Endometrial microvascular endothelial cells (primary cell): ENCODE data around the gene GPR107. TPM values are rescaled to one million over a fixed set of nuclear protein-coding genes. Genes with fewer than 3 reads are reported as not detected.

Experiments used
- in situ Hi-C: cut with HindIII; loops from 2 replicates; pipeline ENCODE4 v1.10.0; 2017; ENCODE audit warnings: low sequenced_read_pairs, low pct_unique_long_range_greater_than_20kb; ENCODE audit errors: inconsistent ontology term
- total RNA-seq: library from RNA; depleted of rRNA; stranded (reverse); fragments of >200 nt; gene quantifications from one replicate; pipeline ENCODE4 v1.2.3, GENCODE V29; 2015; ENCODE audit errors: inconsistent ontology term

GPR107 gene
- total RNA-seq, 1 donor from 2014 or later, result 21.6 TPM

DNA sequence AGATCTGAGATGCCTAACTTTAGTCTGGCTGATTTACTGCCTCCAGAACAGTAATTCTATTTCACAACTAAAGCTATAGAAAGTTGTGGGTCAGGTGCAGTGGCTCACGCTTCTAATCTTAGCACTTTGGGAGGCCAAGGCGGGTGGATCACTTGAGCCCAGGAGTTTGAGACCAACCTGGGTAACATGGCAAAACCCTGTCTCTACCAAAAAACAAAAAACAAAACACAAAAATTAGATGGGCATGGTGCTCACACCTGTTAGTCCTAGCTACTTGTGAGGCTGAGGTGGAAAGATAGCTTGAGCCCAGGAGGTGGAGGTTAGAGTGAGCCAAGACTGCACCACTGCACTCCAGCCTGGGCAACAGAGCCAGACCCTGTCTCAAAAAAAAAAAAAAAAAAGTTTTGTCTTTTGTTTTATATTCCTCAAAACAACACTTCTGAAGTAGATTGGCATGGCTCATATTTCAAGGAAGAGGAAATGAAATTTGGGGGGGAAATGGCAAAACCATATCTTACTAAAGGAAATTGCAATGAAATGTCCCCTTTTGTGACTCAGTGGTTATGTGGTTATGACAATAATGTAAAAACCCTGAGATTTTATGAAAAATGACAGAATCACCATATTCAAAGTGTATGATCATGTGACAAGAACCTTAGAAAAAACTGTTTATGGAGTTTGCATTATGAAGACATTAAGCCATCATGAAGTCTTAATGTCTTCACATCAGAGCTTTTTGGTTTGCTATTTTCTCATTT, 26.9 kb upstream of the GPR107 start:
- in situ Hi-C loops, result no loop called here

- in situ Hi-C loops, result no loop called here
Observed at GRCh38 chr9:130027533-130028365, 26.0 kb upstream of the GPR107 start.

GRCh38 chr9:130028493-130029222, 25.0 kb upstream of the GPR107 start:
- in situ Hi-C loops, result no loop called here

DNA sequence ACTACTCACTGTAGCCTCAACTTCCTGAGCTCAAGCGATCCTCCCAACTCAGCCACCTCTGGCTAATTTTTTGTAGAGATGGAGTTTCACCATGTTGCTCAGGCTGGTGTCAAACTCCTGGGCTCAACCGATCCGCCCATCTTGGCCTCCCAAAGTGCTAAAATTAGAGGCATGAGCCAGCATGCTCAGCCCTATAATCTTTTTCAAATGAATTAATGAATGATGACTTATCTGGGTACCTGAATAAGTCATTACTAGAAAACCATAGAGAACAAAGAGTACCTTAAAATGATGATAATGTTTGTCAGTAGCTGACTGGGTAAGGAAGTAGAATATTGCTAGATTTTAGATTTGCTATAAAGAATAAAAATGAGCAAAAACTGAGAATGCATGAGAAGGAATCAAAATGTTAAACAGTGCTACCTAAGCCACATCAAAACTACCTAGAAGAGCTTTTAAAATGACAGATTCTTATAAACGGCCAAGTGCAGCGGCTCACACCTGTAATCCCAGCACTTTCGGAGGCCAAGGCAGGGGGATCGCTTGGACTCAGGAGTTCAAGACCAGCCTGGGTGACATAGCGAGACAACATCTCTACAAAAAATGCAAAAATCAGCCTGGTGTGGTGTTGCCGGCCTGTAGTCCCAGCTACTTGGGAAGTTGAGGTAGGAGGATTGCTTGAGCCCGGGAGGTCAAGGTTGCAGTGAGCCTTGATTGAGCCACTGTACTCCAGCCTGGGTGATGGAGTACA, 24.3 kb upstream of the GPR107 start:
- in situ Hi-C loops, result no loop called here

DNA sequence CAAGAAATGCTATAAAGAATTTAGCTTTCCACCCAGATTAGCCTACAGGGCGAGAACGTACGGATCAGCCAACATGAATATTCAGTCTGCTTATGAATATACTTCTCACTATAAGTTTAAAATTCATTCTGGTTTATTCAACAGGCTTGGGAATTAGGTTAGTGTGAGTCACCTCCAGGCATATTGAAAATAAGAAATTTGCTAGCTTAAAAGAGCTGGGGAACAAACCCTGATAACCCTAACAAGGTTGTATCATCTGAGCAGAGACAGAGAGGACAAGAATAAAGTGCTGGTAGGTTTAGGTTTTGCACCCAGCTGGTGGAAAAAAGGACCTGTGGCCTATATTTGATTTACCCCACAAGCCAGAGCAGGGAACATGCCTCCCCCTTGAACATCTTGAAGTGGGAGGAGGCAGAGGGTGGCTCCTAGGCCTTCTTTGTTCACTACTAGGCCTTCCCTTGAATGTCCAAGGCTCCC, 23.0 kb upstream of the GPR107 start:
- in situ Hi-C loops, result no loop called here

- in situ Hi-C loops, result no loop called here
Observed at GRCh38 chr9:130034570-130034969, 19.1 kb upstream of the GPR107 start.

DNA sequence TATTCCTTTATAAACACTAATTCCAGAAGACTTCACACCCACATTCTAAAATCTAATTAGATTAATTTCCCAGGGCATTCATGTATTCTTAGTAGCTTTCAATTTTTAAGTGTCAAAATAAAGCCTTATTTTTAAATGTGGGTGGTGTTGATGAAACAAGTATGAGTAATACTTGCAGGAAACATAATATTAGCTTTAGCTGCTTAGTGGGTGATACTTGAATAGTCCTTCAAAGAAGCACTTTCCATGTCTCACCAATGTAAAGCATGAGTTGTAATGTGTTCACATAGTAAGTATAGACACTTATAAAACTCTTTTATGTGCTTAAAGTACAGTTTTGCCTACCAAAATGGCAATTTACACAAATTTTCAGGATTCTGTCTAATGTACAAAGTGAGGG, 17.6 kb upstream of the GPR107 start:
- in situ Hi-C loops, result no loop called here

GRCh38 chr9:130039528-130040147, 14.1 kb upstream of the GPR107 start:
- in situ Hi-C loops, result no loop called here

DNA sequence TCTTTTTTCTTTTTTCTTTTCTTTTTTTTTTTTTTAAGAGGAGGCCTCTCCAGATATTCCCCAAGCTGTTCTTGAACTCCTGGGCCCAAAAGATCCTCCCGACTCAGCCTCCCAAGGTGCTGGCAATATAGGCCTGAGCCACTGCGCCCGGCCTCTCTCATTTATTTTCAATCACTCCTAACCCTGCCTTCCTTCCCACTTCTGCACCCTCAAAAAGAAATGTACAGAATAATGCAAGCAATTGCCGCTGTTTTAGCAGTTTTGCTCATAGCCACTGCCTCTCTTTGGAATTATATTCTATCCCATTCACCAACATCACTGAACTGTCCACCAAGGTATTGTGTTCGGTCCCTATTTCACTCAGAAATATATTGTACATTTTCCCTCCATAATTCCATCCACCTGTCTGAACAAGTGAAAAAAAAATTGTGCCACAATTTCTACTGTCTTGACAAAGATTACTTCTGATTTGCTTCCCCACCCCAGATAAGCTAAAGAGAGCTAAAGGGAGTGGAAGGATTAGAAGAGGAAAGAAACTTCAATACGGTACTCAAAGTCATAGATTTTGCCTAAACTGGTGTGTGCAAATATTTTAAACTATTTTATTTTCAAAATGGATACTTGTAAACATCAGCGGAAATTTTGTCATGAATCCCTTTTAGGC, 12.6 kb upstream of the GPR107 start:
- in situ Hi-C loops, result no loop called here

- in situ Hi-C loops, result no loop called here
Observed at GRCh38 chr9:130041648-130042405, 11.9 kb upstream of the GPR107 start.

DNA sequence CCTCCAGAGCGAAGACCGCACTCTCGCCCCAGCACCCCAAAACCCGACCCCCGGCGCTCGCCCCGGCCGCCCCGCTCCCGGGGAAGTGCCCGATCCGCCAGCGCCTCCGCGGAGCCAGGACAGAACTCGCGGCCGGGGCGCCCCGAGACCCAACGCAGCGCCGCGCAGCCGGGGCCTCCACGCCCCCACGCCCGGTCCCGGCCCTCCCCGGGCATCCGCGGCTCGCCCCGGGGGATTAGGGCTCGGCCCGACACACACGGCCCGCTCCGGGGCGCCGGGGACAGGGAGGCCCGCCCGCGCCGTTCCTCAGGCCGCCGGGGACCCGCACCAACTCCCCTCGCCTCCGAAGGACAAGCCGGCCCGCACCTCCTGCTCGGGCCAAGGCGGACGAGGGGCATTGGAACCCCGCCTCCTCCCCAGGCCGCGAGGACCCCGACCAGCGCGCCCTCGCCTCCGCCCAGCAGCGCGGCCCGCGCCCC, 11.3 kb upstream of the GPR107 start:
- in situ Hi-C loops, result no loop called here

DNA sequence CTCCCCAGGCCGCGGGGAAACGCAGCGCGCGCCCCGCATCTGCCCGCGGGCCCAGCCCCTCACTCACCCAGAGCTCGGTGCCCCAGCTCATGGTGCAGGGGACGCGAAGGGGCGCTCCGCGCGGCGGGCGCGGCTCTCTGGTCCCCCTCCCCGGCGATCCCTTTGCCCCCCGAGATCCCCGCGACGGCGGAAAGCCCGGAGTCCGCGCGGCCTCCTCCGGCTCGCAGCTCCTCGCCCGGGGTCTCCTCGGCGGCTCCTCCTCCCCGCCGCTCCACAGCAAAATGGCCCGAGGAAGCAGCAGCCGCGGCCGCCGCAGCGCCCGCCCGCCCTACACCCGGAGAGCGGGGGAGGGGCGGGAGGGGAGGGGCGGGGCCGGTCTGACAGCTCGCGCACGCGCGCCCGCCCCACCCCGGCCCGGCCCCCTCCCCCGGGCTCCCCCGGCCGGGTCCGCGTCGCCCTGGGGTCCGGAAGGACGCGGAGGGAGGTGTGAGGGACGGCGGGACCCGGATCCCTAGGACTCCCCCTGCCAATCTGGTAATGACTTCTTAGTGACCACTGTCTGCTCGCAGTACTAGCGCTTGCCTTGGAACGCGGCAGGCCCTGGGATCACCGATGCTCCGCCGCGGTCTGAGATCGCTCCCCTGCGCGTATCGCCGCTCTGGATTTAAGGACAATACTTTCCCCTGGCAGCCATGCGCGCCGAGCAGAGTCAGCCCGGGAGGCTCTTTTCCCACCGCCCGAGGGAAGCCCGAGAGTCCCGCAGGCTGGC, 10.6 kb upstream of the GPR107 start, which contains the start of gene FNBP1:
FNBP1 (minus strand) TSS at position 305 of the 769 bp plus-strand sequence; CDS start at position 91, 214 bp downstream.
- in situ Hi-C loops, result no loop called here

DNA sequence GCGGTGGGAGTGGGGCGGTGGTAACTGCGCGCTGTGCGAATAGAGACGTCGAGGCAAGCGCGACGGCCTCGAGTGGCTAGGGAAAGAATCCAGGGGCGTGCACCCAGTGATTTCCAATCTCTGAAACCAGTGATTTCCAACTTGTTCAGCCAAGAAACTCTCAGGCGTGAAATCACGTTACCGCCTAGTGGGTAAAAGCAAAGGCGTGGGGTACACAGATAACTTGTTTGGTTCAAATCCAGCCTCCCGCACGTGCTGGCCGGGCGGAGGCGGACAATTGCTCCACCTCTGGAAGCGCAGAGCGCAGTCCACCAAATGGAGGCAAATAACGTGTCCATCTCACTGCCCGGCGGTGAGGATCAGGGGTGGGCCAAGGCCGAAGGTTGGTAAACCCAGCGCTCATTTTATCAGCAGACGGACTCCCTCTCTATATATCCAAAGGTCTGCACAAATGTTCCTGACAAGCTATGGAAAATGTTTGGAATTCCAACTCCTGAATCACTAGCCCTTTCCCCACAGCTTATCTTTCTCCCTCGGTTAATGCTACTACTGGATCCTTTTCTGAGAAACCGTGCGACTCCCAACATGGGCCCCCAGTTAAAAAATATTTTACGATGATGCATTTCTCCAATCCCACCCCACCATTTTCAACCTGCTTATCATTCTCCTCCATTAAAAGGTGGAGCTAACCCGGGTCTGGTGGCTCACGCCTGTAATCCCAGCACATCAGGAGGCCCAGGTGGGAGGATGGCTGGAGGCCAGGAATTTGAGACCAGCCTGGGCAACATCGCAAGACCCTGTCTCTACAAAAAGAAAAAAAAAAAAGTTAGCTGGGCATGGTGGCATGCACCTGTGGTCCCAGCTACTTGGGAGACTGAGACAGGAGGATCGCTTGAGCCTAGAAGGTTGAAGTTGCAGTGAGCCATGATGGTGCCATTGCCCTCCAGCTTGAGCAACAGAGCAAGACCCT, 9.8 kb upstream of the GPR107 start:
- in situ Hi-C loops, result no loop called here

DNA sequence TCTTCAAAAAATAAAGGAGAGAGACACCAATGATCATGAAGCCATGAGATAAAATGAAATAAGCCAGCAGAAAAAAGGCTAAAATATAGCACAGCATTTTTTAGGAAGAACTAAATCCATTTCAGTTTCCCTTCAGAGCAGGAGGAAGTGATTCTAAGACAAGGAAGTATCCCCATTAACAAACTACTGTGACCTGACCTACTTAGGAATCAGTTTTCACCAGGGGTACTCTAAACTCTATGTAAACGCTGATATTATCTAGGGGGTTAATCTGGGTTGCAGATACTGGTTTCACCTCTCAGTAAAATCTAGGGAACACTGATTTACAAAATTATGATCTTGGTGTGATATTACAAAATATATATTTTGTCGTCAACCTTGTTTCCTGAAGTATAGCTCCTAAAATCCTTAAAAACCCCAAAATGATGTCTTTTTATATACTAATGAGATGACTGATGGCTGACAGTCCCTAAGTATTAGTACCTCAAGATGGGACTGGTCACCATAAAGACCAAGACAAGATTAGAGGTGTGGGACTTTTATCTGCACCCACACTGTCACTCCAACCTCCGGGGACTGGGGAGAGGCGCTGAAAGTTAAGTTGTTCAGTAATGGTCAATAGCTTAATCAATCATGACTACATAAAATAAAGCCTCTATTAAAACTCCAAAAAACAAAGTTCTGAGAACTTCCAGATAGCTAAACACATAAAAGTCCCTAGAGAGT, 7.8 kb upstream of the GPR107 start:
- in situ Hi-C loops, result no loop called here
